SU-DHL-6 (cell line): ENCODE measurements around the gene FRAS1.

Experiments
- H2AFZ ChIP-seq: fragments of 200-600 bp; sonication (generic); 2 replicates; pipeline ENCODE4 v1.6.1; 2014; ENCODE audit warnings: low read depth, mild to moderate bottlenecking, moderate library complexity, mixed read lengths, antibody characterized with exemption, low read length; ENCODE audit not compliant: severe bottlenecking
- H3F3A ChIP-seq: fragments of 200-600 bp; shearing (Covaris generic); 2 replicates; pipeline ENCODE4 v1.6.0; 2016; ENCODE audit warnings: antibody characterized with exemption, mild to moderate bottlenecking; ENCODE audit not compliant: insufficient read depth
- H3K27ac ChIP-seq: fragments of 200-600 bp; sonication (generic); 2 replicates; pipeline ENCODE4 v1.5.1; 2016; ENCODE audit warnings: low read depth, mild to moderate bottlenecking, low read length, moderate library complexity, mixed read lengths
- H3K27me3 ChIP-seq: fragments of 200-600 bp; sonication (generic), shearing (Covaris generic); 2 replicates; pipeline ENCODE4 v1.6.0; 2014; ENCODE audit warnings: mild to moderate bottlenecking, low read length
- H3K36me3 ChIP-seq: fragments of 200-600 bp; sonication (generic); 2 replicates; pipeline ENCODE4 v1.6.1; 2014; ENCODE audit warnings: mild to moderate bottlenecking, low read length, mixed read lengths
- H3K4me2 ChIP-seq: fragments of 300-600, 200-600 bp; shearing (Covaris generic), sonication (generic); 2 replicates; pipeline ENCODE4 v1.6.0; 2014; ENCODE audit warnings: low read length, low read depth, mild to moderate bottlenecking; ENCODE audit not compliant: poor library complexity, severe bottlenecking
- H3K4me3 ChIP-seq: fragments of 200-600 bp; sonication (generic); 2 replicates; pipeline ENCODE4 v1.5.1; 2014; ENCODE audit warnings: antibody characterized with exemption, low read length, mild to moderate bottlenecking, mixed read lengths; ENCODE audit not compliant: insufficient read depth, poor library complexity, severe bottlenecking
- H3K79me2 ChIP-seq: fragments of 200-600 bp; sonication (generic); 2 replicates; pipeline ENCODE4 v1.6.1; 2014; ENCODE audit warnings: mild to moderate bottlenecking, low read length, moderate library complexity; ENCODE audit not compliant: insufficient read depth
- H3K9ac ChIP-seq: fragments of 200-600 bp; sonication (generic); 2 replicates; pipeline ENCODE4 v1.7.0; 2014; ENCODE audit warnings: mild to moderate bottlenecking, low read length
- H3K9me2 ChIP-seq: fragments of 200-600 bp; sonication (generic); replicated peaks from 2 replicates; pipeline ENCODE4 v1.6.1; 2014; ENCODE audit warnings: low read length; ENCODE audit not compliant: insufficient read depth
- H3K9me3 ChIP-seq: fragments of 200-600 bp; sonication (generic); 2 replicates; pipeline ENCODE4 v1.6.1; 2014; ENCODE audit warnings: low read length, mixed read lengths; ENCODE audit not compliant: insufficient read depth
- H4K20me1 ChIP-seq: fragments of 200-600 bp; sonication (generic); 2 replicates; pipeline ENCODE4 v1.6.1; 2014; ENCODE audit warnings: low read depth, mild to moderate bottlenecking, antibody characterized with exemption, low read length, moderate library complexity, mixed read lengths
- CTCF ChIP-seq: fragments of 200-600 bp; sonication (generic); IDR thresholded peaks from one replicate; pipeline ENCODE4 v1.5.1; 2017; ENCODE audit warnings: antibody characterized with exemption, mild to moderate bottlenecking, low read length, moderate library complexity; ENCODE audit not compliant: insufficient read depth, poor library complexity, severe bottlenecking
- EZH2phosphoT487 ChIP-seq: fragments of 200-600 bp; sonication (generic), shearing (Covaris generic); conservative IDR thresholded peaks from 2 replicates; pipeline ENCODE4 v1.6.1; 2018; ENCODE audit warnings: mild to moderate bottlenecking, antibody characterized with exemption, low read length, moderate library complexity, mixed read lengths

The FRAS1 gene

GRCh38 chr4:78560296-78560963 lies 503.3 kb downstream of the FRAS1 start:
- TF ChIP-seq CTCF (no peak), EZH2phosphoT487 (no peak)
- Histone ChIP-seq H3K27ac (no peak overlapping the region), H2AFZ (no peak overlapping the region), H3F3A (no peaks in the 10 kb centered on the region), H3K36me3 (no peaks in the 10 kb centered on the region), H3K9me2 (no peaks in the 10 kb centered on the region), H3K79me2 (no peaks in the 10 kb centered on the region), H3K9me3 (no peaks in the 10 kb centered on the region), H4K20me1 (no peaks in the 10 kb centered on the region), H3K9ac (no peak overlapping the region), H3K4me2 (no peak overlapping the region), H3K4me3 (no peak overlapping the region), H3K27me3 (no peaks in the 10 kb centered on the region)

GRCh38 chr4:78561677-78562076 lies 504.6 kb downstream of the FRAS1 start:
- Histone ChIP-seq H3K9me3 (no peaks in the 10 kb centered on the region), H3F3A (no peaks in the 10 kb centered on the region), H3K9me2 (no peaks in the 10 kb centered on the region), H3K27me3 (no peaks in the 10 kb centered on the region), H4K20me1 (no peaks in the 10 kb centered on the region), H3K9ac (no peak overlapping the region), H3K79me2 (no peaks in the 10 kb centered on the region), H3K4me2 (no peak overlapping the region), H3K27ac (no peak overlapping the region), H3K4me3 (no peak overlapping the region), H3K36me3 (no peaks in the 10 kb centered on the region), H2AFZ (no peak overlapping the region)
- TF ChIP-seq CTCF, result no peak
- no peak for TF ChIP-seq EZH2phosphoT487

- Histone ChIP-seq H3F3A (no peaks in the 10 kb centered on the region), H3K4me3 (no peak overlapping the region), H3K9me2 (no peaks in the 10 kb centered on the region), H3K27me3 (no peaks in the 10 kb centered on the region), H2AFZ (no peak overlapping the region), H3K9ac (no peak overlapping the region), H3K36me3 (no peaks in the 10 kb centered on the region), H3K9me3 (no peaks in the 10 kb centered on the region), H4K20me1 (no peaks in the 10 kb centered on the region), H3K27ac (no peak overlapping the region), H3K4me2 (no peak overlapping the region), H3K79me2 (no peaks in the 10 kb centered on the region)
- no peak for TF ChIP-seq CTCF
- no peak for TF ChIP-seq EZH2phosphoT487
These were observed 505.6 kb downstream of the FRAS1 start for GRCh38 chr4:78562687-78563086.
